ENCODE data around the gene UBC. TPM values are rescaled to one million over a fixed set of nuclear protein-coding genes. Genes with fewer than 3 reads are reported as not detected.
"Not testable (repeated sequence)": the region's sequence is repeated elsewhere in the genome, so short reads cannot be mapped to it uniquely, and the experiment has no call there.

Gene UBC
- total and polyA plus RNA-seq, 2 of the 4 experiments (the other 2 are of a cell fraction), result 2,042 to 4,320 TPM

DNA sequence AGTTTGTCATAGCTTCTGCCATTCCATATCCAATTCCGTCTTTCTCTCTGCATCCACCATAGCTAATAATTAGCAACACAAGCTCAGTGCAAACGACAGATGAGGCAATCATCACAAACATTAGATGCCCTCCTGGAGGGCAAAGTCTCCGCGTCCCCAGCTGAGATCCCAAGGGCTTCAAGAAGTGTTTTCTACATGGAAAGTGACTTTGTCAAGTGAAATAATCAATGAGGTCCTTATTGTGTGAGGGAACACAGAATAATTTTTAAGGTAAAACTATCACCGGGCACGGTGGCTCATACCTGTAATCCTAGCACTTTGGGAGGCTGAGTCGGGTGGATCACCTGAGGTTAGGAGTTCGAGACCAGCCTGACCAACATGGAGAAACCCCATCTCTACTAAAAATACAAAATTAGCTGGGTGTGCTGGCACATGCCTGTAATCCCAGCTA is 14.1 kb downstream of the UBC start:
- H3K79me1 ChIP-seq (ENCODE audit: low read depth in 1 of 2, low read length in 2 of 2); H4K91ac ChIP-seq (ENCODE audit: insufficient read depth, low read depth, low read length); H4K8ac ChIP-seq (ENCODE audit: low read depth in 2 of 2, low read length in 2 of 2); H3K56ac ChIP-seq (ENCODE audit: extremely low read depth, insufficient read depth, low read length); H3K9ac ChIP-seq (ENCODE audit: low read depth, low read length); H4K5ac ChIP-seq (ENCODE audit: low read depth, low read length); H3K36me3 ChIP-seq (ENCODE audit: control insufficient read depth, insufficient read depth, low read length); H3K18ac ChIP-seq (ENCODE audit: low read depth, low read length); H2BK15ac ChIP-seq (ENCODE audit: low read depth, low read length); BruUV-seq (replicated peaks); ATAC-seq (ENCODE audit: low read depth); H3K4me2 ChIP-seq (ENCODE audit: low read depth, low read length); H3K27ac ChIP-seq (ENCODE audit: insufficient read depth, low read length); H2AFZ ChIP-seq (replicated peaks; ENCODE audit: low read length, poor library complexity); DNase-seq; H3K4me3 ChIP-seq (ENCODE audit: insufficient read depth, low read depth, low read length); H2BK120ac ChIP-seq (ENCODE audit: low read depth, low read length); H3K27me3 ChIP-seq (ENCODE audit: control insufficient read depth, insufficient read depth, low read length); POLR2A ChIA-PET (ENCODE audit: unreplicated experiment); H3K9me3 ChIP-seq (ENCODE audit: control insufficient read depth, insufficient read depth, low read length); H3K4ac ChIP-seq (ENCODE audit: low read depth, low read length); H4K20me1 ChIP-seq (ENCODE audit: insufficient read depth, low read length); dilution Hi-C loops (cut with HindIII; ENCODE audit: low sequenced_read_pairs, unreplicated experiment); H2BK20ac ChIP-seq (ENCODE audit: low read depth, low read length); H3K14ac ChIP-seq (replicated peaks; ENCODE audit: low read depth, low read length); H2AK9ac ChIP-seq (replicated peaks; ENCODE audit: low read depth, low read length, poor library complexity); H2BK5ac ChIP-seq (ENCODE audit: low read depth, low read length, poor library complexity, severe bottlenecking); H3K23ac ChIP-seq (ENCODE audit: low read depth, low read length): not testable (repeated sequence)
- in situ Hi-C loops (cut with MboI; ENCODE audit: low sequenced_read_pairs) (loop anchor here (5.0 kb wide), 1 partner anchor 858 kb away; no protein-coding TSS in a partner anchor), intact Hi-C loops (cut with micrococcal nuclease) (loop anchor here (10.0 kb wide), 2 partner anchors 76 to 516 kb away; no protein-coding TSS in a partner anchor)
- Histone ChIP-seq H3K4me1 (ENCODE audit: control insufficient read depth, insufficient read depth, low read length) (peaks cover 15% of the 10 kb centered on the region), H2AK5ac (ENCODE audit: low read depth, low read length) (peak overlapping the region; percentile 64; the same call in 1 of the 2 replicates), H3K9me1 (ENCODE audit: insufficient read depth, low read length) (peaks cover 10% of the 10 kb centered on the region)
- WGBS, 2 experiments (ENCODE audit: extremely low coverage in 2 of 2, insufficient read length in 1 of 2), result no CpG with 5 or more reads among the region's 8 CpGs
- CTCF ChIA-PET, result interaction anchor here (0.6 kb wide), 1 partner anchor 54 kb away, joined by 3 read pairs; no protein-coding TSS in a partner anchor
